ENCODE results near the gene STAC3. TPM values are rescaled to one million over a fixed set of nuclear protein-coding genes. Genes with fewer than 3 reads are reported as not detected.

The STAC3 gene
- total RNA-seq, 1 experiment from 2014 or later, result not detected

GRCh38 chr12:57223191-57224165 lies 27.5 kb downstream of the STAC3 start:
- DNase-seq (ENCODE audit: low spot score), result no peak

- DNase-seq (ENCODE audit: low spot score), result no peak
Measured at GRCh38 chr12:57222286-57223190, 28.4 kb downstream of the STAC3 start.

DNA sequence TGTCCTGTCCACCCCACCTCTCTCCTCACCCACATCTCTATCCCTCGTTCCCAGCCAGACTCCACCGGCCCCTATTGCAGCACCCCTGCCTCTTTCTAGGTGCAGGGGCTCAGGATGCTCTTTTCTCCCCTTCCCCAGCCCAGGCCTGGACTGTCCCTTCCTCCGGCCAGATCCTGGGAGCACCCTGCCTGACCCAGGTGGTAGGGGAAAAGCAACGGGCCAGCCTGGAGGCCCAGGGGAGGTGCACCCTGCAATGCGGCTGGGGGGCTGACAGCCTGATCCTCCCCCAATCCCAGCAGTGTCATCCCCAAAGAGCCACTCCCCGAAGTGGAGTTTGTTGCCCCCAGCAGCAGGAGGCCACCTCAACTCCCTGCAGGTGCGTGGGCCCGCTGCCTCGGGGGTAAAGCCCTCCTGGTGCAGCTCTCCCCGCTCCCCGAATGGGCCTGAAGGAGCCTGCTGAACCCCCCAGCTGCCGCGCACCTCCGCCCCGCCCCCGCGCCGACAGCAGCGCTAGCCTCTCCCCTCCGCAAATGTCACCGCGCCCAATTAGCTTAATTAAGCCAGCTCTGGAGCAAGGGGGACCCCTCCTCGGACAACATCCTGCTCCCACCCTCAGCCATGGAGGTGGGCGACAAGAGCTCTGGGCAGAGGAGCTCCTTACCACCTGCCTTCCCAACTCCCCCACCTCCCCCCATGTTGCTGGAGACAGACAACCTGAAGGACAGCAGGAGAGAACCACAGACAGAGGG lies 29.6 kb downstream of the STAC3 start:
- DNase-seq (ENCODE audit: low spot score), result no peak

DNA sequence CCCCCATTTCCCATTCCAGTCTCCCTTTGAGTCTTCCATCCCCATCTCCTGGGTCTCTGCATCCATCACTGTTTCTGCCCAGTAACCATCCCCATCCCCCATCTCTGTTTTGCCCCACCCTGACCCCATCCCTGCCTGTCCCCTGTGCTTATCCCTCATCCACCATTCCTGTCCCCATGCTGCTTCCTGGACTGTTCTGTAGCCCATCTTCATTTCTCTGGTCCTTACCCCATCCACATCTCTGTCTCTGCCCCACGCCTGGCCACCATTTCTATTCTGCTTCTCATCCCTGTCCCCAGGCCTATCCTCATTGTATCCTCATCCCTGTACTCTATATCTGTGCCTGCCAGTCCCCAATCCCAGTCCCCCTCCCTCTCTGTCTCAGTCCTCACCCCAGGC lies 30.2 kb downstream of the STAC3 start:
- no peak for DNase-seq (ENCODE audit: low spot score)

DNA sequence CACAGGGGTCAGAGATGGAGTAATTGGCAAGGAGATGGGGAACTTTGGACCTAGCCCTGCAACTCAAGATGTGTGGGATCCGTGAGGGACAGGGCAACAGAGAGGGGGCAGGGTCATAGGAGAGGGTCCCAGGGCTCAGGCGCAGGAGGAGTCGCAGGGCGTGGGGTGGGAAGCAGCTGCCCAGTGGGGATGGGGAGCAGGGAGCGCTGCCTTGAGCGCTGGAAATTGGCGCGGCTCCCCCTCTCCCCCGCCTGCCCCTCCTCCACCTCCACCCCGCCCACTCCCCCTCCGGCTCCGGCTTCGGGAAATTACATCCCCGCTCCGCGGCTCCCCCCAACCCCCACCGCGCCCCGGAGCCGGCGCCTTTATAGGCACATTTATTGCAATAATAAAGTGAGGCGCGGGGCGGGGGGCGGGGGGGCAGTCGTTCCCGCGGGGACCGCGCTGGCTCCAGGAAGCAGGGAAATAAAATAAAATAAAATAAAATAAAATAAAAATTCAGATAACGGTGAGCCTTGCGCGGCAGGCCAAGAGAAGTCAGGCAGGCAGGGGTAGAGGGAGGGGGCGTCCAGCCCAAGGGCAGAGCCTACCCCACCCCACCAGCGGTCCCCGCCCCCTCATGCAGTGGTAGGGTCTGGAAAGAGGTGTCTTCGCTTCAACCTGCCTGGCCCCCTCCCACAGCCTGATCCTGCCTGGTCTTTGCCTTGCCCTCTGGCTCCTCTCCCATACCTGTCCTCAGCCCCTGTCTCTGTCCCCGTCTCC lies 30.8 kb downstream of the STAC3 start:
- no peak for DNase-seq (ENCODE audit: low spot score)

DNA sequence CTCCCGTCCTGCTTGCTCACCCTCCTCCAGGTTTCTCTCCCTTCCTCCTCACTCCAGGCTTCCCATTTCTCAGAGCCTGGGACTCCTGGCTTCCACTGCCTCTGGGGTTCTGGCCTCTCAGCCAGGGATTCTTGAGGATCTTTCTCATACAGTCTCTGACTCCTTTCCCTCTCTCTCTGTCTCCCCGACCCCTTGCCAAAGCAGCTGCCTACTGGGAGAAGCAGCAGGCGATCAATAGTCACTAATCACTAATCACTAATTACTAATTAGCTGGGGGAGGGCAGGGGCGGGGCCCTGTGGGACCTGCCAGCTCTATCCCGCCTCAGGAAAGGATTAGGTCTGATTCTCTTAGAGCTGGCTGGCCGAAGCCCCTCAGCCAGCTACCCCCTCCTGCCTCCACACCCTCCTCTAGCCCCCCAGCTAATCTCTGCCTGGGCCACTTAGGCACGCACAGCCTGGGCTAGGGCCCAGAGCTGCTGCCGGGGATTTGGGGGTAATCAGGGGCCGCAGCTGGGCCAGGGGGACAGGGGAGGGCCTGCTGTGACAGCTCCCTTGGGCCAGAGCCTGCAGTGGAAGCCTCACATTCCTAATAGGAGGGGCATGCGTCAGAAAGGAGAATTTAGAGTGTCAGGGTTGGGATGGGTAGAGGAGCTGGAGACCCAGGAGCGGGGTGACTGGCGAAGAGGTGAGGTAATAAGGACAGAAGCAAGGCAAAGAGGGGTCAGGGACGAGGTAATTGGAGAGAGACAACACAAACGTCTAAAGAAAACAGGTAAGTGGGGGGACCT lies 31.6 kb downstream of the STAC3 start:
- no peak for DNase-seq (ENCODE audit: low spot score)

DNA sequence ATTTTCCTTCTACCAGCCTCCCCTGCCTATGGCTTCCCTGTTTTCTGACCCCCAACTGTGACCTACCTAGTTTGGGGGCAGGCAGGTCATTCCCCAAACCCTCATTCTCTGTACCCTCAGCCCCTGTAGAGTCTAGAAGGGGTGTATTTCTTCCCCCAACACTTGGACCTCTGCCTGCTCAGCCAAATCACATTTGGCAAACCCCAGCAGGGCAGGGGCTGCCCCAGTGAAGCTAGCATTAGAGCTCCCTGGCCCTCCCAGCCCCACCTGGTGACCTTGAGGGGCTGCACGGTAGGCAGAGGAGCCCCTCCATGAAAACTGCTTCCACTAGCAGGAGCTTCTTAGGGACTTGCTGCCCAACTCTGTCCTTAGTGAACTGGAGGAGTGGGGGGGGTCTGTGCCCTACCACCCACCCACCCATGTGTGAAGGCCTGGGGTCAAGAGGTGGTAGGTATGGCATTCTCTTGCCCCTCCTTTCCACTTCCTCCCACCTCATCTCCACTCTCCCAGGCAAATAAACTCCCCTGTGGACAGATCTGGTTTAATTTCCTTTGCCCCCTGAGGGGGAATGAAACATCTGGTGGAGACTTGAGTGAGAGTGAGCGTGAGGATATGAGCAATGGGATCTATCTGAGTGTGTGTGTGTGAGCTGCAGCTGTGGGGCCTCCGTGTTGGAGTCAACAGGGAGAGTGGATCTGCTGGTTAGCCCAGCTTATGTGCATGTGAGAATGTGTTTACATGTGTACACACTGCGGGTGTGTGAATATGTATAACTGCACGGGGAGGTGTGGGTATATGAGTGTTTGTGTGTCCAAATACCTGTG lies 32.7 kb downstream of the STAC3 start:
- DNase-seq (ENCODE audit: low spot score), result no peak

- DNase-seq (ENCODE audit: low spot score), result no peak
Measured at GRCh38 chr12:57216921-57217879, 33.8 kb downstream of the STAC3 start.

DNA sequence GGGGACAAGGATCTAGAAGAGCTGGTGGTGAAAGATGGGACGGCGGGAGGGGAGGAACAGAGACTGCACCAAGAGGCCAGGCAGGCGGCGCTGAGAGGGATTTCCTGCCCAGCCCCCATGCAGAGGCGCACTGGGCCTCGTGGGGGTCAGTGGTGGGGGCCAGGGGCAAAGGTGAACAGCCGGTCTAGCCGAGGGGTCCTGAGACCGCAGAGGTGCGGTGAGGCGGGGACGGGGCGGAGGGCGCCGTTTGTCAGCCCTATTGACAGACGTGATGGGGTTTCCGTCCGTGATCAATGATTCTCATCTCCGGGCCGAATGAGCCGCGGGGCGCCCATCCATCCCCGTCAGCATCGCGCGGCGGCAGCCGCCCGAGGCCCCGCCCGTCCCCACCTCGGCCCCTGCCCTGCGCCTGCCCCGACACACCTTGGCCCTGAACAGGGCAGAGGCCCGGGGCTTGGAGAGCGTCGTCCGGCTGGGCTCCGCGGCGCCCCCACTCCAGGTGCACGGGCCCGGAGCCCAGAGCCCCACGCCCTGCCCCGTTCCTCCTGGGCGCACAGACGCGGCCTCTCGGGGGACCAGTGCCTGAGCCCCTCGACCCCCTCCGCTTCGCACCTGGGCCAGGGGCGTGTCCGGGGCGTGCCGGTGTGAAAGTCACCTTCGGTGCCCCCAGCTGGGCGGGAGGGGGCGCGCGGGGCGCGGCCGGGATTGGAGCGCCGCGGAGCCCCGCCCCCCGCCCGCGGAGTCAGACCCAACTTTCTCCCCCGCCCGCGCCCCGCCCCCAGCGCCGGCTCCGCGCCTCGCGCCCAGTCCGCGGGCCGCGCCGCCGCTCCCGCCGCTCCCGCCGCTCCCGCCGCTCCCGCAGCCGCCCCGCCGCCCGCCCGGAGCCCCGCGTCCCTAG lies 34.7 kb downstream of the STAC3 start, which contains the start of gene NXPH4:
NXPH4 (plus strand) TSS at position 781 of the 898 bp plus-strand sequence. CDS start 176 bp downstream, outside the sequence.
- no peak for DNase-seq (ENCODE audit: low spot score)

GRCh38 chr12:57215668-57216013 lies 35.3 kb downstream of the STAC3 start:
- DNase-seq (ENCODE audit: low spot score), result no peak

DNA sequence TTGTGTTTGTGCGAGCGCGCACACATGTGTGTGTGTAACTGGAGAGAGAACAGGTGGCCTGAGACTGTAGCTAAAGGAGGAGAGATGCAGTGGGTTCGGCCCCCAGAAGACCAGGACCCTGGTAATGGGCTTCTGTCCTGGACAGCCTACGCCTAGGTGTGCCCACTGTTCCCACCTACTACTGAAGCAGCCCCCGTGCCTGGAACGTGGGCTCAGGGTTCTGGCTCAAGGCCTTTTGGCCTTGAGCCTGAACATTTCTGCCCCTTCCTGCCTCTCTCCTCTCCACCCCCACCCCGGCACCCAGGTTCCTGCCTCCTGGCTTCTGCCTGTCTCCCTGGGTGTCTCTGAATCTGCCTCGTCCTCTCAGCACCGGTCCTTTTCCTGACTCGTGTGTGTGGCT lies 35.9 kb downstream of the STAC3 start:
- no peak for DNase-seq (ENCODE audit: low spot score)

DNA sequence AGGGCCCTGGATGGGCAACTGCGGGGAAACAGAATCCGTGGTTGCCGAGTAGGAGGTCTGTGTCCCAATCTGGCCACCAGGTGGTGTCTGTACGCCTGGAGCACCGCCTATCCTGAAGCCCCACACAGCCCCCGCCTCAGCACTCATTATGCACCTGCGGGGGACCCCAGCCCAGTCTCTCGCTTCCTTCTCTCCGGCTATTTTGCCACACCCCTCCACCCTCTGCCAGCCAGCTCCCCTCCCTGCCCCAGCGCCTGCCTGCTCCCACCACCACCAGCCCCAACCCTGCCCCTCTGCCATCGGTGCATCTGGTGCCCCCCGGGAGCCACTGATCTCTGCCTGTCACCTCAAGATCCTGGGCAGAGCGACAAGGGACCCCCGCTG lies 36.6 kb downstream of the STAC3 start:
- DNase-seq (ENCODE audit: low spot score), result peak; percentile 51

DNA sequence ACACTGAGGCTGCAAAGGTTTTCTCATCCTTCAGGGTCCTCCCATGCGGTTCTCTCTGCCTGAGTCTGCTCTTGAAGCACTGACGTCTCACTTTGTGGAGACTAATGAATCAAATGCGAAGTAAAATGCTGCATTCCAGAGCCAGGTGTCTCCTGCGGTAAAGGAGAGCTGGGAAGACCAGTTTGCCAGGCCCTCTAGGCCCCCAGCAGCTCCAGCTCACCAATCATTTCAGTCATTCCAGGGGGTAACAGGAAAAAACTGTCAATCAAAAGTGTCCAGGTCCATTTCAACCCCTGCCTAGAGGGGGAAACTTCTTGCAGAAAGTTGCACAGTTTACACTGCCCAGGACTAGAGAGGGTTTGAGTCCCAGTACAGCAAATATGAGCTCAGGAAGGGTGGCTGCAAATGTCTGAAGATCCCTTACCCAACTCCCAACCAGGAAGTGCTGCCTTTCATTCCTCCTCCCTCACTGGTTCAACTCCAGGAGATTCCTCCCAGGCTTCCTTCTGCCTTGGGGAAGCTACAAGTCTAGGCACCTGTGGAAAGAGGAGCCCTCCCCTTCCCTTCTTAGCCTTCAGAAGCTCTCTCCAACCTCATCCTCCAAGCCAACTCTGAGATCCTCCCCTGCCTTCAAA lies 37.1 kb downstream of the STAC3 start:
- DNase-seq (ENCODE audit: low spot score), result no peak

DNA sequence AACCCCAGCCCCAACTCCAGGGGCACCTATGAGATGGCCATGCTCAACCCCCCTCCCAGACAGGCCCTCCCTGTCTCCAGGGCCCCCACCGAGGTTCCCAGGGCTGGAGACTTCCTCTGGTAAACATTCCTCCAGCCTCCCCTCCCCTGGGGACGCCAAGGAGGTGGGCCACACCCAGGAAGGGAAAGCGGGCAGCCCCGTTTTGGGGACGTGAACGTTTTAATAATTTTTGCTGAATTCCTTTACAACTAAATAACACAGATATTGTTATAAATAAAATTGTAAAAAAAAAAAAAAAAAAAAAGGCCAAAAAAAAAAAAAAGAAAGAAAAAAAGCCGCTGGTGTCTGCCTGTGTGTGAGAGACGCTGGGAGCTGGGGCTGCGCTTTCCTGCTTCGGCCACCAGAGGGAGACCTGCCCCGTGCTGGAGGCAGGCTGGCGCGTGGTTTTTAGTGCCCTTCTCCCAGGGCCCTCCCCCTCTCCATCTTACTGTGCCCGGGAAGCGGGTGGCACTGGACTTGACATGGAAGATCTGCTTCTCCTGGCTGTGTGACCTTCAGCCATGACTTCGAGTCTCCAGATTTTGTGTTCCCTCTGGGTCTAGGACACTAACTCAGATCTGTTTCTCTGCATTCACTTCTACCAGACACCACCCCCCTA lies 37.8 kb downstream of the STAC3 start:
- DNase-seq (ENCODE audit: low spot score), result peak; percentile 86

DNA sequence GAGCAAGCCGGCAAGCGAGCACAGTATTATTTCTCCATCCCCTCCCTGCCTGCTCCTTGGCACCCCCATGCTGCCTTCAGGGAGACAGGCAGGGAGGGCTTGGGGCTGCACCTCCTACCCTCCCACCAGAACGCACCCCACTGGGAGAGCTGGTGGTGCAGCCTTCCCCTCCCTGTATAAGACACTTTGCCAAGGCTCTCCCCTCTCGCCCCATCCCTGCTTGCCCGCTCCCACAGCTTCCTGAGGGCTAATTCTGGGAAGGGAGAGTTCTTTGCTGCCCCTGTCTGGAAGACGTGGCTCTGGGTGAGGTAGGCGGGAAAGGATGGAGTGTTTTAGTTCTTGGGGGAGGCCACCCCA lies 38.3 kb downstream of the STAC3 start:
- DNase-seq (ENCODE audit: low spot score), result no peak
